Stimulated activated CD8-positive, alpha-beta memory T cell treated with anti-CD3 and anti-CD28 coated beads, Interleukin-7, amount 100 ng/mL, for 48 hours (primary cell): ENCODE results near the gene ZNF780B.
"Not testable (repeated sequence)": the region's sequence is repeated elsewhere in the genome, so short reads cannot be mapped to it uniquely, and the experiment has no call there.

ENCODE experiments used
- DNase-seq, 2 donors: peaks; one replicate each; pipeline ENCODE4 v3.0.0-alpha.2; 2020; ENCODE audit warnings: low read depth in 1 of 2; ENCODE audit errors: extremely low read depth in 1 of 2

The ZNF780B gene

GRCh38 chr19:40041718-40042117 lies 14.3 kb downstream of the ZNF780B start:
- not testable (repeated sequence) for DNase-seq

GRCh38 chr19:40038047-40038446 lies 18.0 kb downstream of the ZNF780B start:
- DNase-seq = not testable (repeated sequence)

- DNase-seq = no peak
Observed at GRCh38 chr19:40035996-40036395, 20.0 kb downstream of the ZNF780B start.

GRCh38 chr19:40033989-40034560 lies 22.0 kb downstream of the ZNF780B start:
- DNase-seq = no peak

- DNase-seq = no peak
Observed at GRCh38 chr19:40026597-40026970, 29.4 kb downstream of the ZNF780B start.

GRCh38 chr19:40025938-40026596 lies 30.0 kb downstream of the ZNF780B start:
- no peak for DNase-seq

- no peak for DNase-seq
Observed at GRCh38 chr19:40023969-40024368, 32.1 kb downstream of the ZNF780B start.

GRCh38 chr19:40013991-40014390 lies 42.0 kb downstream of the ZNF780B start:
- no peak for DNase-seq

GRCh38 chr19:40009674-40010073 lies 46.4 kb downstream of the ZNF780B start:
- no peak for DNase-seq

- DNase-seq = no peak
Observed at GRCh38 chr19:40006273-40006691, 49.7 kb downstream of the ZNF780B start.

- DNase-seq = no peak
Observed at GRCh38 chr19:40005691-40006272, 50.2 kb downstream of the ZNF780B start.

GRCh38 chr19:39998501-39998900 lies 57.5 kb downstream of the ZNF780B start:
- no peak for DNase-seq

- peak in 1 of 2 donors; percentile 21 for DNase-seq
Observed at GRCh38 chr19:39997638-39998216, 58.3 kb downstream of the ZNF780B start.

GRCh38 chr19:39996811-39997637 lies 59.0 kb downstream of the ZNF780B start, which contains the start of gene ZNF546:
Gene ZNF546 (plus strand): TSS chr19:39997060. CDS start chr19:39998327, 1,267 bp downstream.
- peak; percentile 82 to 89 for DNase-seq

GRCh38 chr19:39996218-39996810 lies 59.7 kb downstream of the ZNF780B start:
- DNase-seq = peak; percentile 22 to 36

GRCh38 chr19:39995794-39996193 lies 60.2 kb downstream of the ZNF780B start:
- no peak for DNase-seq

- DNase-seq = no peak
Observed at GRCh38 chr19:39994361-39994760, 61.7 kb downstream of the ZNF780B start.

- no peak for DNase-seq
Observed at GRCh38 chr19:39993605-39994004, 62.4 kb downstream of the ZNF780B start.

GRCh38 chr19:39987596-39987995 lies 68.4 kb downstream of the ZNF780B start:
- no peak for DNase-seq

GRCh38 chr19:39987167-39987566 lies 68.9 kb downstream of the ZNF780B start:
- DNase-seq = no peak

GRCh38 chr19:39986643-39987042 lies 69.4 kb downstream of the ZNF780B start:
- DNase-seq = no peak
